Endothelial cell of umbilical vein (primary cell): ENCODE data around the gene KCNV2. TPM values are rescaled to one million over a fixed set of nuclear protein-coding genes. Genes with fewer than 3 reads are reported as not detected.

Experiments
- BruUV-seq: library from RNA; stranded (reverse); fragments of 400-500 nt; replicated peaks from 2 replicates; lab custom pipeline; 2021; lab: Mats Ljungman, UMichigan
- CTCF ChIA-PET: fragments of 300-600, 350-600 bp; sonication (Branson Sonifier 250); formaldehyde crosslinking; loops from one replicate; lab custom pipeline; 2021; ENCODE audit warnings: antibody characterized with exemption, inconsistent platforms; lab: Charles Lee
- POLR2A ChIA-PET: fragments of 300-600, 350-600 bp; sonication (Branson Sonifier 250); formaldehyde crosslinking; loops from one replicate; lab custom pipeline; 2021; ENCODE audit warnings: antibody characterized with exemption, inconsistent platforms; lab: Charles Lee
- DNase-seq: peaks from one replicate; pipeline ENCODE4 v3.0.0-alpha.2; 2011; ENCODE audit warnings: low read depth, low spot score
- FAIRE-seq: peaks from 2 replicates; lab custom pipeline; 2011; peaks lifted over from hg19 to GRCh38; lab: Jason Lieb, UNC
- H2AFZ ChIP-seq: 2 replicates; pipeline ENCODE4 v1.6.0; 2012; ENCODE audit warnings: low read depth, low read length, control low read depth, inconsistent platforms
- H3K27ac ChIP-seq: 2 replicates; pipeline ENCODE4 v1.5.1; 2011; ENCODE audit warnings: low read depth, mild to moderate bottlenecking, control low read depth, low read length, moderate library complexity; ENCODE audit not compliant: insufficient read depth
- H3K27me3 ChIP-seq, 2 experiments: 2 replicates each; pipeline versions ENCODE4 v1.6.0 to v1.6.1; 2011; ENCODE audit warnings: low read length in 2 of 2, mixed read lengths in 1 of 2; ENCODE audit not compliant: control insufficient read depth in 2 of 2, insufficient read depth in 2 of 2
- H3K36me3 ChIP-seq, 2 experiments: 2 replicates in 1 of 2; 3 replicates in 1 of 2; pipeline ENCODE4 v1.5.1; 2011; ENCODE audit warnings: low read length in 2 of 2, mild to moderate bottlenecking in 1 of 2, moderate library complexity in 1 of 2; ENCODE audit not compliant: control insufficient read depth in 2 of 2, insufficient read depth in 2 of 2; ENCODE audit errors: extremely low read depth in 1 of 2
- H3K4me1 ChIP-seq: 3 replicates; pipeline ENCODE4 v1.5.1; 2011; ENCODE audit warnings: mild to moderate bottlenecking, low read length; ENCODE audit not compliant: control insufficient read depth, insufficient read depth; ENCODE audit errors: extremely low read depth
- H3K4me2 ChIP-seq: 2 replicates; pipeline ENCODE4 v1.6.1; 2011; ENCODE audit warnings: low read length, control low read depth, mixed read lengths; ENCODE audit not compliant: insufficient read depth
- H3K4me3 ChIP-seq, 3 experiments: fragments of 200-600 bp in 1 of 3; sonication (generic), shearing (Covaris generic) in 1 of 3; replicated peaks in 1 of 3; 2 replicates each; pipeline ENCODE4 v1.5.1; 2011 to 2016; ENCODE audit warnings: control low read depth in 3 of 3, low read length in 3 of 3, mild to moderate bottlenecking in 2 of 3, inconsistent platforms in 1 of 3, low read depth in 1 of 3, moderate library complexity in 1 of 3; ENCODE audit not compliant: insufficient read depth in 1 of 3
- H3K79me2 ChIP-seq: 2 replicates; pipeline ENCODE4 v1.6.0; 2012; ENCODE audit warnings: low read length, inconsistent platforms; ENCODE audit not compliant: control insufficient read depth, insufficient read depth
- H3K9ac ChIP-seq: replicated peaks from 2 replicates; pipeline ENCODE3; 2011; ENCODE audit warnings: low read length, control low read depth; ENCODE audit not compliant: insufficient read depth; ENCODE audit errors: extremely low read depth
- H3K9me1 ChIP-seq: replicated peaks from 3 replicates; pipeline ENCODE4 v1.6.0; 2011; ENCODE audit warnings: mild to moderate bottlenecking, low read length; ENCODE audit not compliant: control insufficient read depth, insufficient read depth; ENCODE audit errors: extremely low read depth
- H3K9me3 ChIP-seq: replicated peaks from 2 replicates; pipeline ENCODE4 v1.5.1; 2012; ENCODE audit warnings: low read length, inconsistent platforms; ENCODE audit not compliant: control insufficient read depth, insufficient read depth
- H4K20me1 ChIP-seq: replicated peaks from 2 replicates; pipeline ENCODE3; 2011; ENCODE audit warnings: mild to moderate bottlenecking, low read length; ENCODE audit not compliant: control insufficient read depth, insufficient read depth; ENCODE audit errors: extremely low read depth
- CTCF ChIP-seq, 2 donors: IDR thresholded peaks; 1 replicate in 1 of 2; 2 replicates in 1 of 2; pipeline ENCODE4 v1.5.1; 2011; ENCODE audit warnings: low read length in 2 of 2, mild to moderate bottlenecking in 2 of 2, moderate library complexity in 2 of 2, control low read depth in 1 of 2, inconsistent platforms in 1 of 2, low read depth in 1 of 2; ENCODE audit not compliant: insufficient read depth in 1 of 2; ENCODE audit errors: extremely low read depth in 1 of 2
- FOS ChIP-seq: IDR thresholded peaks from 2 replicates; pipeline ENCODE4 v1.6.1; 2011; ENCODE audit warnings: mild to moderate bottlenecking, low read length, moderate library complexity, borderline replicate concordance; ENCODE audit not compliant: insufficient read depth
- GATA2 ChIP-seq: IDR thresholded peaks from 2 replicates; pipeline ENCODE4 v1.7.0; 2011; ENCODE audit warnings: low read depth, mild to moderate bottlenecking, moderate library complexity, mixed read lengths, low read length; ENCODE audit not compliant: insufficient read length, insufficient read depth
- JUN ChIP-seq: IDR thresholded peaks from 2 replicates; pipeline ENCODE4 v1.6.1; 2011; ENCODE audit warnings: borderline replicate concordance, low read depth; ENCODE audit not compliant: insufficient read length, insufficient read depth
- MYC ChIP-seq: IDR thresholded peaks from one replicate; pipeline ENCODE4 v1.6.1; 2011; ENCODE audit warnings: mild to moderate bottlenecking, low read depth, low read length
- POLR2AphosphoS5 ChIP-seq: IDR thresholded peaks from 2 replicates; pipeline ENCODE4 v1.6.1; 2012; ENCODE audit warnings: low read depth, mild to moderate bottlenecking, control low read depth, low read length, moderate library complexity; ENCODE audit not compliant: insufficient read depth
- dilution Hi-C: fragments of 300-500 bp; cut with MboI; formaldehyde crosslinking; loops from one replicate; pipeline ENCODE4 v1.15.0; 2019; ENCODE audit warnings: low sequenced_read_pairs; ENCODE audit not compliant: extremely low pct_ligation_motif_present
- intact Hi-C: fragments of 100-400 bp; cut with micrococcal nuclease; formaldehyde crosslinking; loops from one replicate; pipeline ENCODE4 v1.10.0; 2022
- polyA plus RNA-seq, 4 experiments: library from polyadenylated mRNA; depleted of rRNA in 3 of 4; stranded (reverse) in 3 of 4; unstranded in 1 of 4; fragments of >200 nt; gene quantifications; 2 replicates each; pipeline versions ENCODE4 v1.2.1 to v1.2.3, GENCODE V29; 2011 to 2012; ENCODE audit warnings: missing spikeins in 1 of 4
- total RNA-seq: library from RNA; stranded (reverse); gene quantifications from 2 replicates; pipeline ENCODE4 v1.2.3, GENCODE V29; 2021
- TF ChIP-seq, protein P1 (sequence below): IDR thresholded peaks from 2 replicates; pipeline ENCODE4 v1.6.1; 2011; ENCODE audit not compliant: insufficient read depth, insufficient read length

KCNV2 gene
- total and polyA plus RNA-seq, 2 donors (not counting 3 experiments of a cell fraction or from before 2014, with no cell fraction given) = not detected

- Histone ChIP-seq H3K9me1 (no peaks in the 10 kb centered on the region), H2AFZ (no peak overlapping the region), H3K9ac (no peak overlapping the region), H3K36me3 (no peaks in the 10 kb centered on the region), H3K4me3 (no peak overlapping the region), H4K20me1 (no peaks in the 10 kb centered on the region), H3K4me1 (no peaks in the 10 kb centered on the region), H3K27ac (no peak overlapping the region), H3K4me2 (no peak overlapping the region), H3K9me3 (no peaks in the 10 kb centered on the region), H3K79me2 (no peaks in the 10 kb centered on the region), H3K27me3 (no peaks in the 10 kb centered on the region)
- FAIRE-seq (peak; percentile 67), DNase-seq (no peak)
- POLR2A ChIA-PET = no interaction called here
- BruUV-seq = no TSS peak
- intact Hi-C loops = loop anchor here (5.0 kb wide), 2 partner anchors 404 to 484 kb away; no protein-coding TSS in a partner anchor
- CTCF ChIA-PET = interaction anchor here (1.1 to 3.8 kb wide), 11 partner anchors 10 to 594 kb away, joined by 3 to 79 read pairs (median 8); partner anchors contain the start of genes KCNV2 and VLDLR
- TF ChIP-seq POLR2AphosphoS5 (no peak), FOS (peak; percentile 47), GATA2 (no peak), MYC (no peak), CTCF (IDR thresholded peaks at IDR 0.05; ENCODE audit: extremely low read depth in 1 of 2, insufficient read depth in 1 of 2, low read depth in 1 of 2, low read length in 2 of 2) (no peak), JUN (peak; percentile 12)
- TF ChIP-seq, protein P1, sequence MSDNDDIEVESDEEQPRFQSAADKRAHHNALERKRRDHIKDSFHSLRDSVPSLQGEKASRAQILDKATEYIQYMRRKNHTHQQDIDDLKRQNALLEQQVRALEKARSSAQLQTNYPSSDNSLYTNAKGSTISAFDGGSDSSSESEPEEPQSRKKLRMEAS = no peak
- dilution Hi-C loops = no loop called here
Observed at GRCh38 chr9:2726650-2727340, 9.5 kb downstream of the KCNV2 start.
